OCI-LY3 (cell line): ENCODE measurements around the gene VWA1.
"Not testable (repeated sequence)": the region's sequence is repeated elsewhere in the genome, so short reads cannot be mapped to it uniquely, and the experiment has no call there.

Source experiments
- H2AFZ ChIP-seq: fragments of 200-600, 300-600 bp; shearing (Covaris generic); 2 replicates; pipeline ENCODE4 v1.6.0; 2014; ENCODE audit warnings: antibody characterized with exemption, low read depth, low read length
- H3K27ac ChIP-seq: fragments of 200-600, 300-600 bp; sonication (generic); 2 replicates; pipeline ENCODE4 v1.5.1; 2014; ENCODE audit warnings: mild to moderate bottlenecking, low read length, moderate library complexity, mixed read lengths
- H3K27me3 ChIP-seq: fragments of 200-600, 300-600 bp; sonication (generic); 2 replicates; pipeline ENCODE4 v1.6.1; 2014; ENCODE audit warnings: low read depth, low read length, mixed read lengths
- H3K36me3 ChIP-seq: fragments of 200-600, 300-600 bp; sonication (generic); replicated peaks from 2 replicates; pipeline ENCODE3; 2014; ENCODE audit warnings: low read depth, low read length, mixed read lengths
- H3K4me1 ChIP-seq: fragments of 300-600, 200-600 bp; sonication (generic); 2 replicates; pipeline ENCODE4 v1.6.1; 2014; ENCODE audit warnings: low read length, mixed read lengths
- H3K4me2 ChIP-seq: fragments of 200-600, 300-600 bp; sonication (generic); 2 replicates; pipeline ENCODE4 v1.6.1; 2014; ENCODE audit warnings: low read length, mixed read lengths
- H3K4me3 ChIP-seq: fragments of 300-600, 200-600 bp; sonication (generic); 2 replicates; pipeline ENCODE4 v1.5.1; 2014; ENCODE audit warnings: antibody characterized with exemption, mild to moderate bottlenecking, low read length, moderate library complexity
- H3K79me2 ChIP-seq: fragments of 300-600, 200-600 bp; shearing (Covaris generic); 2 replicates; pipeline ENCODE4 v1.6.1; 2014; ENCODE audit warnings: mild to moderate bottlenecking, low read length, mixed read lengths
- H3K9ac ChIP-seq: fragments of 300-600, 200-600 bp; shearing (Covaris generic); 2 replicates; pipeline ENCODE4 v1.6.0; 2014; ENCODE audit warnings: mild to moderate bottlenecking, low read length, moderate library complexity
- H3K9me3 ChIP-seq: fragments of 200-600, 300-600 bp; shearing (Covaris generic); 2 replicates; pipeline ENCODE4 v1.6.1; 2014; ENCODE audit warnings: low read length, mixed read lengths; ENCODE audit not compliant: insufficient read depth
- H4K20me1 ChIP-seq: fragments of 200-600, 300-600 bp; sonication (generic); 2 replicates; pipeline ENCODE4 v1.6.1; 2016; ENCODE audit warnings: low read length, mixed read lengths; ENCODE audit not compliant: insufficient read depth
- EZH2phosphoT487 ChIP-seq: fragments of 200-600 bp; shearing (Covaris generic); IDR thresholded peaks from 2 replicates; pipeline ENCODE4 v1.6.1; 2018; ENCODE audit warnings: antibody characterized with exemption, mixed run types, low read depth
- TF ChIP-seq, protein P1 (sequence below): fragments of 200-600, 300-600 bp; sonication (generic); IDR thresholded peaks from 2 replicates; pipeline ENCODE4 v1.5.1; 2014; ENCODE audit warnings: antibody characterized with exemption, low read length, low read depth

VWA1 gene

DNA sequence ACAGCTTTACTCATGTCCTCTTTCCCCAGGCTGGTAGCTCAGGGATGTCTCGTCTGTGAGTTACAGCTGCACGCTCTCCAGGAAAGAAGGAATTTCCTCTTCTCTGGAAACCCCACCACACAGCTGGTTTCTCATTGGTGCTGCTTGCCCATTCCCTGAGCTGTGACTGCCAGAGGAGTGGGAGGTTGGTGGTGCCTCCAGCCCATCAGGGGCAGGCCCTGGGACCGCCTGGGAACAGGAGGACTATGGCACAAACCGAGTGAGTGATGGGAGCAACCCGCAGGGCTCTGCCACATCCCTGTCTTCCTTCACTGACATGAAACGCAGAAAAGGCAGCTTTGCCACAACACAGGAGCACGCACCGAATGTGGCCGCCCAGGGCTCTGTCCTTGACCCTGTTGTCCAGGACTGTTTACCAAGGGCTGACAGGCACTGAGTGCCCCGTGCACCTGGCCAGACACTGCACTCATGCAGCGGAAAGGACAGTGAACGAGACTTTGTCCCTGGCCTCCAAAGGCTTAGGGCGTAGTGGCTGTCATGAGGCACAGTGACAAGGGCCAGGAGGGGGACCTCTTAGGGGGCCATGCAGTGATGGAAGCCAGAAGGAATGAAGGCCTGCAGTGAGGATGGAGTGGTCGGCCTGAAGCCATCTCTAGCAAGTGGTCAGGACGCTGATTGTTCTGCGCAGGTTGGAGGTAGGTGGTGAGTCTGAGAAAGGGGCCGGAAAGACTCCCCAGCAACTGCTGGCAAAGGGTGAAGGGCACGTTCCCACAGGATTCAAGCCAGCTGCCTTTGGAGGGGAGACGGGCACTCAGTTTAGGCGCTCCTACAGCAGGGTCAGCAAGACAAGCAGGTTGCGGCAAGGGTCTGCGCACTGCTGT lies 34.7 kb upstream of the VWA1 start:
- no peak overlapping the region for H2AFZ ChIP-seq
- no peaks in the 10 kb centered on the region for H3K9me3 ChIP-seq
- peak overlapping the region; percentile 90 for H3K4me2 ChIP-seq
- no peak for TF ChIP-seq EZH2phosphoT487
- TF ChIP-seq, protein P1, sequence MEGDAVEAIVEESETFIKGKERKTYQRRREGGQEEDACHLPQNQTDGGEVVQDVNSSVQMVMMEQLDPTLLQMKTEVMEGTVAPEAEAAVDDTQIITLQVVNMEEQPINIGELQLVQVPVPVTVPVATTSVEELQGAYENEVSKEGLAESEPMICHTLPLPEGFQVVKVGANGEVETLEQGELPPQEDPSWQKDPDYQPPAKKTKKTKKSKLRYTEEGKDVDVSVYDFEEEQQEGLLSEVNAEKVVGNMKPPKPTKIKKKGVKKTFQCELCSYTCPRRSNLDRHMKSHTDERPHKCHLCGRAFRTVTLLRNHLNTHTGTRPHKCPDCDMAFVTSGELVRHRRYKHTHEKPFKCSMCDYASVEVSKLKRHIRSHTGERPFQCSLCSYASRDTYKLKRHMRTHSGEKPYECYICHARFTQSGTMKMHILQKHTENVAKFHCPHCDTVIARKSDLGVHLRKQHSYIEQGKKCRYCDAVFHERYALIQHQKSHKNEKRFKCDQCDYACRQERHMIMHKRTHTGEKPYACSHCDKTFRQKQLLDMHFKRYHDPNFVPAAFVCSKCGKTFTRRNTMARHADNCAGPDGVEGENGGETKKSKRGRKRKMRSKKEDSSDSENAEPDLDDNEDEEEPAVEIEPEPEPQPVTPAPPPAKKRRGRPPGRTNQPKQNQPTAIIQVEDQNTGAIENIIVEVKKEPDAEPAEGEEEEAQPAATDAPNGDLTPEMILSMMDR, result no peak
- peak overlapping the region; percentile 96 for H3K4me3 ChIP-seq
- H3K4me1 ChIP-seq, result peaks cover 24% of the 10 kb centered on the region
- no peaks in the 10 kb centered on the region for H4K20me1 ChIP-seq
- H3K36me3 ChIP-seq, result peaks cover 52% of the 10 kb centered on the region
- H3K9ac ChIP-seq, result peak overlapping the region; percentile 89
- H3K27ac ChIP-seq, result 0 out of 2 replicates have a peak overlapping the region, but pooled peaks have one; percentile 65
- H3K27me3 ChIP-seq, result no peaks in the 10 kb centered on the region
- H3K79me2 ChIP-seq, result peaks cover 78% of the 10 kb centered on the region

DNA sequence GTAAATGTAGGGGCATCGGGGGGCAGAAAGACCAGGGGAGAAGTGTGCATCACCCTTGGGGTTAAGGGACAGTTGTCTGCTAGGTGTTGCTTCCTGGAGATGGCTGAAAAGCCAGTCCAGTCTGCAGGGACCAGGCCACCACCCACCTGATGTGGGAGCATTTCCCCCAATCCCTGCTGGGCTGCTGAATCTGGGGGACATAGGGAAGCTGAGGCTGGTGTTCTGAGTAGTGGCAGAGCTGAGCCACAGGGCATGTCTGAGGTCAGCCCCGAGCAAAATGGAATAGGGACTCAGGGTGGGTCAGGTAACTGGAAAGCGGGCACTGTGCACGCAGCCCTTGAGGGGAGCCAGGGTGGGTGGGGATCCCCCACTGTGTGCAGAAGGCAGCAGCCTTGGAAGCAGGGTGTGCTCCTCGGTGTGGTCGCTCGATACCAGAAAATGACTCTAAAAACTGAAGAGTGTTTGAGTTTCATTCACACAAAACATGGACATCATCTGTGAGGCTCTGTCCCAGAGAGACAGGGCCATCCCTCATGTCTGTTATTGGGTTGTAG lies 34.0 kb upstream of the VWA1 start:
- H3K9ac ChIP-seq, result no peak overlapping the region
- H3K4me1 ChIP-seq, result peaks cover 30% of the 10 kb centered on the region
- H3K27me3 ChIP-seq, result no peaks in the 10 kb centered on the region
- no peak for TF ChIP-seq EZH2phosphoT487
- TF ChIP-seq, protein P1, result no peak
- H3K79me2 ChIP-seq, result peaks cover 83% of the 10 kb centered on the region
- H3K4me2 ChIP-seq, result no peak overlapping the region
- no peaks in the 10 kb centered on the region for H3K9me3 ChIP-seq
- no peak overlapping the region for H3K27ac ChIP-seq
- H4K20me1 ChIP-seq, result no peaks in the 10 kb centered on the region
- H2AFZ ChIP-seq, result no peak overlapping the region
- H3K36me3 ChIP-seq, result peaks cover 57% of the 10 kb centered on the region
- H3K4me3 ChIP-seq, result no peak overlapping the region

DNA sequence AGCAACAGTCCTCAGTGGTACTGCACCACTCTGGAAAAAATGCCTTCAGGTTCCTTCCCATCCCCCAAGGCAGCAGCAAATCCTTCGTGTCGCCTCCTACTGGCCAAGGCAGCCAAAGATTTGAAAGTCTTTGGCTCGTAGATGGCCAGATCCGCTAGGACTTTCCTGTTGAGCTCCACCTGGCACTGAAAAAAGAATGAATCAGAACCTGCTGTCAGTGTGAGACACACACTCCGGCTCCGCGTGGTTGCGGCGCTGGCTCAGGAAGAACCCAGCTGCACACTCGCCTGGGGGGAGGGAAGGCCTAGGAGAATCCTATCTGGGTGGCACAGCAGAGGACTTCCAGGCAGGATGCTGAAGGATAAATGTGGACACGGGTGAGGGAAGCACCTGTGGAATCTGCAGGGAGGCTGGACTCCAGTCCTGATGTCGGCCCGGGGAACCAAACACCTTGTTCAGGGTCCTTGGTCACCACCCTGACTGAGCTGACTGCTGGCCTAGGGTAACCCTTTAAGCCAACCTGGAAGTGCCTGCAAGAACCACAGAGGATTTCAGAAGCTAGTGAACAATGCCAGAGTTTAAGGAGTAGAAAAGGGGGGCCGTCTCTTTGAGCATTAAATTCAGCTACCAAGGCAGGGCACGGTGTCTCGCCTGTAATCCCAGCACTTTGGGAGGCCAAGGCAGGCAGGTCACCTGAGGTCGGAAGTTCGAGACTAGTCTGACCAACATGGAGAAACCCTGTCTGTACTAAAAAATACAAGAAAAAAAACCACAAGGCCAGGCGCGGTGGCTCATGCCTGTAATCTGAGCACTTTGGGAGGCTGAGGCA lies 33.2 kb upstream of the VWA1 start:
- no peaks in the 10 kb centered on the region for H3K9me3 ChIP-seq
- H3K4me2 ChIP-seq, result no peak overlapping the region
- no peak overlapping the region for H3K4me3 ChIP-seq
- TF ChIP-seq, protein P1, result peak; percentile 59
- TF ChIP-seq EZH2phosphoT487, result no peak
- H3K27ac ChIP-seq, result no peak overlapping the region
- H3K79me2 ChIP-seq, result peaks cover 86% of the 10 kb centered on the region
- no peaks in the 10 kb centered on the region for H3K27me3 ChIP-seq
- H4K20me1 ChIP-seq, result no peaks in the 10 kb centered on the region
- H3K36me3 ChIP-seq, result peaks cover 53% of the 10 kb centered on the region
- H2AFZ ChIP-seq, result no peak overlapping the region
- peaks cover 30% of the 10 kb centered on the region for H3K4me1 ChIP-seq
- no peak overlapping the region for H3K9ac ChIP-seq

DNA sequence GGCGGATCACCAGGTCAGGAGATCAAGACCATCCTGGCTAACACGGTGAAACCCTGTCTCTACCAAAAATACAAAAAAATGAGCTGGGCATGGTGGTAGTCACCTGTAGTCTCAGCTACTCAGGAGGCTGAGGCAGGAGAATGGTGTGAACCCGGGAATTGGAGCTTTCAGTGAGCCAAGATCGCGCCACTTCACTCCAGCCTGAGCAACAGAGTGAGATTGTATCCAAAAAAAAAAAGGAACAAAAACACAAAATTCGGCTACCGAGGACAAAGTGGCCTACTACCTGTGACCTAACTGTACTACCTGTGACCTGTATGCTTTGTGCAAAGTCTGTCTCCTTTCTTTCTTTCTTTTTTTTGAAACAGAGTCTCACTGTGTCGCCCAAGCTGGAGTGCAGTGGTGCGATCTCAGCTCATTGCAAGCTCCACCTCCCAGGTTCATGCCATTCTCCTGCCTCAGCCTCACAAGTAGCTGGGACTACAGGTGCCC lies 32.5 kb upstream of the VWA1 start:
- Histone ChIP-seq H3K4me1 (peaks cover 25% of the 10 kb centered on the region), H3K36me3 (peaks cover 46% of the 10 kb centered on the region), H3K79me2 (peaks cover 86% of the 10 kb centered on the region)
- not testable (repeated sequence) for H3K4me3 ChIP-seq, H3K9ac ChIP-seq, H3K4me2 ChIP-seq, H3K27me3 ChIP-seq, H3K9me3 ChIP-seq, H4K20me1 ChIP-seq, H2AFZ ChIP-seq, H3K27ac ChIP-seq
